Skeletal muscle tissue (tissue), 4 donors: ENCODE results near the gene RAB31. TPM values are rescaled to one million over a fixed set of nuclear protein-coding genes. Genes with fewer than 3 reads are reported as not detected.
A peak's percentile ranks its signal among the peaks of the same experiment; 100 is the strongest.

Experiments
- H3K27ac ChIP-seq: one replicate; pipeline ENCODE4 v1.7.0; 2013; ENCODE audit warnings: mild to moderate bottlenecking, low read depth, low read length, inconsistent platforms
- H3K27me3 ChIP-seq, 3 donors: one replicate each; pipeline ENCODE4 v1.7.0; 2013; ENCODE audit warnings: low read length in 3 of 3; ENCODE audit not compliant: control insufficient read depth in 3 of 3, insufficient read depth in 3 of 3
- H3K36me3 ChIP-seq, 3 donors: one replicate each; pipeline ENCODE4 v1.7.0; 2013; ENCODE audit warnings: low read length in 3 of 3; ENCODE audit not compliant: control insufficient read depth in 3 of 3, insufficient read depth in 3 of 3
- H3K4me1 ChIP-seq, 3 donors: one replicate each; pipeline ENCODE4 v1.7.0; 2013; ENCODE audit warnings: low read length in 3 of 3, mild to moderate bottlenecking in 3 of 3; ENCODE audit not compliant: control insufficient read depth in 3 of 3, insufficient read depth in 3 of 3
- H3K4me3 ChIP-seq, 3 donors: one replicate each; pipeline ENCODE4 v1.7.0; 2013; ENCODE audit warnings: low read length in 3 of 3
- H3K9ac ChIP-seq, 3 donors: one replicate each; pipeline ENCODE4 v1.7.0; 2013; ENCODE audit warnings: low read length in 3 of 3, mild to moderate bottlenecking in 3 of 3, moderate library complexity in 2 of 3, low read depth in 1 of 3
- H3K9me3 ChIP-seq, 3 donors: one replicate each; pipeline ENCODE4 v1.7.0; 2013; ENCODE audit warnings: low read length in 3 of 3; ENCODE audit not compliant: control insufficient read depth in 3 of 3
- total RNA-seq: library from RNA; depleted of rRNA; stranded (reverse); fragments of >200 nt; gene quantifications from one replicate; pipeline ENCODE4 v1.2.3, GENCODE V29; 2014
- donor health status: Osteomylitis.

Gene RAB31
- total RNA-seq, 1 donor from 2014 or later, result 16.7 TPM

DNA sequence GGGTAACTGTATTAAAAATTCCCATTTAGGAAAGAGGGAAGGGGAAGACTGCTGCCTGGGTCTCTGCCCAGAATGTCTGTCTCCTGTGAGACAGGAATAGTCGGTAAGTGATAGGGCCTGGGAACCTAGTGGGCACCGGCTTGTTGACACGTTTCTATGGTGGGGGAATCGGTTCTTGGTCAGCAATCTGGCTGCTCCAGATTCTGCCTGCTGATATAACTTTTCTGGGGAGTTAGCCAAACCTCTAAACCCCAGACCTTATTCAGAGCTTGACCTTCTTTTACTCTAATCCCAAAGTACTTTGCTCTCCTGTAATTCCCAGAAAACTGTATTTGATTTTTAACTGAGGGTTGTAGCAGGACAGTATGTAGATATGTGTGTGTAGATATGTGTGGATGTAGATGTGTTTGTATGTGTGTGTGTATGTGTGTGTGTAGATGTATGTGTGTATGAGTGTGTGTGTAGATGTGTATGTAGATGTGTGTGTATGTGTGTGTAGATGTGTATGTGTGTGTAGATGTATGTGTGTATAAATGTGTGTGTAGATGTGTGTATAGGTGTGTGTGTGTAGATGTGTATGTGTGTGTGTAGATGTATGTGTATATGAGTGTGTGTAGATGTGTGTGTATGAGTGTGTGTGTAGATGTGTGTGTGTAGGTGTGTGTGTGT is 115.8 kb downstream of the RAB31 start:
- Histone ChIP-seq H3K9ac (peak overlapping the region in 1 of 3 donors; percentile 10), H3K4me1 (peaks cover 27 to 41% (median 30%) of the 10 kb centered on the region in 3 donors), H3K36me3 (no peaks in the 10 kb centered on the region), H3K4me3 (peak overlapping the region in 1 of 3 donors; percentile 0), H3K27ac (peak overlapping the region; percentile 79), H3K9me3 (no peaks in the 10 kb centered on the region), H3K27me3 (no peaks in the 10 kb centered on the region)

DNA sequence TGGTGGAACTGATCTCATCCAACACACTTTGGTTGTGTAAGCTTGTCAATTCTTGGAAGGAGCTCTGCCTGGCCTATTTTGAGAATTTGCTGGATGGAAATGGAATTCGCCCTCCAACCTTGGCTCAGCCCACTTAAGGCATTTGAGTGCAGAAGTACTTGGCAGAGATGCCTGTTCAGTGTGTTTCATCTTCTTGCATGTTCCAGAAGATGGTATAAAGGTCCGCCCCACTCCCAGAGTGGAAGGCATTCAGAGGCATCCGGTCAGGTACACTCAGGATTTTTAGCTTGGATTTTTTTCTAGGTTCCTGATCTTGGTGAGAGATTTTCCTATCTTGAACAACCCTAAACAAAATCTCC is 116.4 kb downstream of the RAB31 start:
- peak overlapping the region in 1 of 3 donors; percentile 15 for H3K4me3 ChIP-seq
- peak overlapping the region; percentile 79 for H3K27ac ChIP-seq
- no peaks in the 10 kb centered on the region for H3K27me3 ChIP-seq
- no peaks in the 10 kb centered on the region for H3K9me3 ChIP-seq
- no peaks in the 10 kb centered on the region for H3K36me3 ChIP-seq
- peak overlapping the region in 2 of 3 donors; percentile 43 to 48 for H3K9ac ChIP-seq
- H3K4me1 ChIP-seq, result peaks cover 27 to 41% (median 30%) of the 10 kb centered on the region in 3 donors

DNA sequence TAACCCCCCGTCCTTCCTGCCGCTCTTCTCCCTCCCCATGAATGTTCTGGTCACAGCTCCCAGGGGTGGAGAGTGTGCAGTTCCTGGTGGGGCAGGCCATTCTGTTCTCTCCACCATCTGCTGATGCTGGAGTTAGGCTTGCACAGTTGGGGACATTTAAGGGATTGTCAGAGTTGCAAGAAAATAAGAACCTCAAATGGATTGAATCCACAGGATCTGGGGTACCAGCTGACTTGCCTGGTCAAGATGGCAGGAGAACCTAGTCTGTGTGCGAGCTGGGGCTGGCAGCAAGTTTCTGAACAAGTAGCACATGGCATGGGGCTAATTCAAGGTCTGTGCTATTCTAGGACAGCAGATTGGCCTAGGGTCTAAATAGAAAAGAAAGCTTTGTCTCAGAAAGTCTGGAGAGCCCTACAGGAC is 116.9 kb downstream of the RAB31 start:
- H3K9me3 ChIP-seq, result no peaks in the 10 kb centered on the region
- peak overlapping the region in 1 of 3 donors; percentile 15 for H3K4me3 ChIP-seq
- H3K27ac ChIP-seq, result peak overlapping the region; percentile 79
- no peaks in the 10 kb centered on the region for H3K36me3 ChIP-seq
- no peaks in the 10 kb centered on the region for H3K27me3 ChIP-seq
- peaks cover 27 to 41% (median 30%) of the 10 kb centered on the region in 3 donors for H3K4me1 ChIP-seq
- peak overlapping the region in 2 of 3 donors; percentile 43 to 48 for H3K9ac ChIP-seq

DNA sequence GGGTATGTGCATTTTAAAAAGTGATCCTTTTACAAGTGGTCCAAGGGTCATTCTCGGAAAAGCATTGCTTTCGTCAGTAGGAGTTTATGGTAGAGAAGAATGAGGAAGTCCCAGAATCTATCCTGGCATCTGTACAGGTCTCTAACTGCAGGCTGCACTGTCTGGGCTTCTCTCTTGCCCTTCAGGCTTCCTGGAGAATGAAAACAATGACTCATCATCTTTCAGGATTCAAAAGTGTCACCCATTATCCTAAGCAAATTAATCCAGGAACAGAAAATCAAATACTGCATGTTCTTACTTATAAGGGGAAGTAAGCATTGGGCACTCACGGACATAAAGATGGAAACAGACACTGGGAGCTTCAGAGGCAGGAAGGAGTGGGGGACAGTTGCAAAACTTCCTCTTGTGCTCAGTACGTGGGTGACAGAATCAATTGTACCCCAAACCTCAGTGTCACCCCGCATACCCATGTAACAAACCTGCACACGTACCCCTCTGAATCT is 117.5 kb downstream of the RAB31 start:
- no peak overlapping the region for H3K4me3 ChIP-seq
- no peaks in the 10 kb centered on the region for H3K27me3 ChIP-seq
- H3K9ac ChIP-seq, result no peak overlapping the region
- peaks cover 27 to 41% (median 30%) of the 10 kb centered on the region in 3 donors for H3K4me1 ChIP-seq
- H3K36me3 ChIP-seq, result no peaks in the 10 kb centered on the region
- H3K27ac ChIP-seq, result peak overlapping the region; percentile 79
- H3K9me3 ChIP-seq, result no peaks in the 10 kb centered on the region

DNA sequence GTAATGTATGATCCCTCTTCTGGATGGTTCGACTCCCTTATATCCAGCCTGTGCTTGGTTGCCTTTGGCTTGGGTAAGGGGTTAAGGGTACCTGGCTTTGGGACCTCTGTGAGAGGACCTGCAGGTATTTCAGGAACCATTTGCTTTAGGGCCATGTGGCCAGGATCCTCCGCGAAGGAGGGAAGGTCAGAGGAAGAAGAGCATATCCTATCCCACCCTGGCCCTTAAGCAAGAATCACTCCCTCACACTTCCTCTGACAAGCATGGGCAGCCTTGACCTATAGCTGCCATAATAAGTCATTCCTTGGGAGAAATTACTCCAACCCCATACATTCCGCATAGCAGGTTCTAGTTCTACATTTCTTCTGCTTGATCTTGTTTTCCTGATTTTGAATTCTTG is 118.6 kb downstream of the RAB31 start:
- H3K27ac ChIP-seq, result no peak overlapping the region
- peaks cover 27 to 46% (median 33%) of the 10 kb centered on the region in 3 donors for H3K4me1 ChIP-seq
- no peak overlapping the region for H3K4me3 ChIP-seq
- H3K9ac ChIP-seq, result no peak overlapping the region
- H3K27me3 ChIP-seq, result no peaks in the 10 kb centered on the region
- no peaks in the 10 kb centered on the region for H3K36me3 ChIP-seq
- no peaks in the 10 kb centered on the region for H3K9me3 ChIP-seq

DNA sequence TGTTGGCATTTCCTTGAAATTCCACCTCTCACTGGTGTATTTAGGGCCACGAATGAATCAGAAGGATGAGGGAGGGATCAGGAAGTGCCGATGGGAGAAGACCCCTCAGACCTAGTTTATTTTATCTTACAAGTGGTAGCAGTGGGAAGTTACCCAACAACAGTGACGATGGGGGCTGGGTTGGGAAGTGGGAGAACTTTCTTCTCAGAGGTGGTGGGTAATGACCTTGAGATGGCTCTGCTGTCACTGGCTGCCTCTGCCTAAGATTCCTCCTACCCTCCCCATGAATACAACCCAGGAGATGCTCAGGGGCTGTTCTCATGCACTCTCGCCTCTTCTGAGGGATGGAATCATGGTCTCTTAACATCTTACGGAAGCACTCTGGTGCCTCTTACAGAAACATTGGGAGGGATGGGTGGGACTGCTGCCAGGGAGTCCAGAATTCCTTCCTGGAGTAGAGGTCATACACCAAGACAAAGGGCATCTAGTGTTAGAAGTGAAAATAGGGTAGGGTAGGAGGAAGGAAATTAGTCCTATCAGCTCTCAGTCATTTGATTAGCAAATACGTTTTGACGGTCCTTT is 119.2 kb downstream of the RAB31 start:
- no peak overlapping the region for H3K4me3 ChIP-seq
- peaks cover 0 to 2% (median 0%) of the 10 kb centered on the region in 3 donors for H3K36me3 ChIP-seq
- H3K4me1 ChIP-seq, result peaks cover 31 to 49% (median 34%) of the 10 kb centered on the region in 3 donors
- H3K27me3 ChIP-seq, result no peaks in the 10 kb centered on the region
- H3K9me3 ChIP-seq, result no peaks in the 10 kb centered on the region
- H3K27ac ChIP-seq, result peak overlapping the region; percentile 51
- no peak overlapping the region for H3K9ac ChIP-seq

DNA sequence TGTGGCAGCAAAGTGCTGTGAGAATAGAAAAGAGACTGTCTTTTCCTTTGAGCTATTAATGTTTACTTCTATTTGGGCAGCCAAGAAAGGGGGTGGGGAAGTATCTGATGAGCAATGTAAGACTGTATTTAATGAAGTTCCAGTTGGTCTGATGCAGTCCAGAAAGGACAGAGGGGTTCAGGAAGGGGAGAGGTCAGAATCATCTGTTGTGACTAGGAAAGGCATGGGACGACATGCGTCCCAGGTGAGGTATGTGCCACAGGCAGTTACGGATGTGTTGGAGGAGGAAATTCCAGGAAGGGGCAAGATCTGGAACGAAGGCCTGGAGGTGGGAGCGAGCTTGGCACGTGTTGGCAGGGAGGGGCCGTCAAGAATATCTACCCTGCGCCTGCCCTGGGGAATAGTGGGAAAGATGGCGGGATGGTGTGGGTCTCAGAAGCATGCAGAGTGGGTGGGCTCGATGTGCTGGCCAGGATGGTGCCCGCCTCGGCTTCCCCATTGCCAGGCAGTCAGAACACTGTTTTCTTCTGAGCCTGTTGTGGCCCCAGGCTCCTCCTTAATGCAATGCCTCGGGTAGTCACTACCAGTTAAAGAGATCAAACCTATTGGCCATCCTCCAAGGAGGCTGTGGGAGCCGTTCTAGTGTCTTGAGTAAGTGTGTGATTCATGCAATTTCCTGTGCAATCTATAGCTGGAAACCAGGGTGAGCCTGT is 119.8 kb downstream of the RAB31 start:
- H3K9ac ChIP-seq, result no peak overlapping the region
- H3K4me1 ChIP-seq, result peaks cover 31 to 45% (median 34%) of the 10 kb centered on the region in 3 donors
- H3K36me3 ChIP-seq, result peaks cover 0 to 5% (median 0%) of the 10 kb centered on the region in 3 donors
- no peak overlapping the region for H3K4me3 ChIP-seq
- H3K9me3 ChIP-seq, result no peaks in the 10 kb centered on the region
- peak overlapping the region; percentile 51 for H3K27ac ChIP-seq
- no peaks in the 10 kb centered on the region for H3K27me3 ChIP-seq

DNA sequence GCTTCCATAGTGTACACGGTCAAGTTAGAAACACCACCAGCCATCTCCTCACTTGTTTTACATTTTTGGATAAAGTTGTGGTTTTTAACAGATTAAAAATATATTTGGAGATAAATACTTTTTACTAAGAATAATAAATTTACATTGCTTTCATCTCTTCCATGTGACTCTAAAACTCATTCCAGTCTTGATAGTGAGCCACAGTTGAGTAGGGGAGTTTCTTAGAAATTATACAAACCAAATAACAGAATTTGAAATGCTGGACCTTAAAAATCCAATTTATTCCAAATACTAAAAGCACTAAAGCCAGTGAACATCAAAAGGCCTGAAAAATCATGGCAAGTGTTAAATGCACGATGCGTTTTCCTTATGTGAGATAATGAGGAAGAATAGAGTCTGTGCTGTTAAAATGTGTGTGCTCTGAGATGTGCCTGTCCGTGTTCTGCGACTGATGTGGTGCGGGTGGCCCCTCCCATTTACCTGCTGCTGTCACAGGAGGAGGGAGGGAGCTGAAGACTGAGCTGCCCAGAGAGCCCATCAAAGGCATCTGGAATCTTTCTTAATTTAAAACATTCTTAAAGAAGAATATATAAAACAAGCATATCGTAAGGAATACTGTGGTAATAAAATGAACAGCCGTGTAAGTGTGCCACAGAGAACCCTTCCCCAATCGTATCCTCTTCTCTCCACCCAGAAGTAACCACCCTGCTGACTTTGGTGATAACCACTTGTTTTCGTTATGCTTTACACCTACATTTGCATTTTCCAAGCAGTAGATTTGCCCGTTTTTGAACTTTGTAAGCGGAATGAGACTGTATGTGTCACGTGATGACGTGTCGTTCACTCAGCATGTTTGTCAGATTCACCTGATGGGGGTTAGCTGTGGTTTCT is 120.7 kb downstream of the RAB31 start:
- Histone ChIP-seq H3K36me3 (peaks cover 0 to 5% (median 0%) of the 10 kb centered on the region in 3 donors), H3K4me1 (peaks cover 26 to 38% (median 28%) of the 10 kb centered on the region in 3 donors), H3K9ac (no peak overlapping the region), H3K27ac (no peak overlapping the region), H3K9me3 (no peaks in the 10 kb centered on the region), H3K27me3 (no peaks in the 10 kb centered on the region), H3K4me3 (no peak overlapping the region)

DNA sequence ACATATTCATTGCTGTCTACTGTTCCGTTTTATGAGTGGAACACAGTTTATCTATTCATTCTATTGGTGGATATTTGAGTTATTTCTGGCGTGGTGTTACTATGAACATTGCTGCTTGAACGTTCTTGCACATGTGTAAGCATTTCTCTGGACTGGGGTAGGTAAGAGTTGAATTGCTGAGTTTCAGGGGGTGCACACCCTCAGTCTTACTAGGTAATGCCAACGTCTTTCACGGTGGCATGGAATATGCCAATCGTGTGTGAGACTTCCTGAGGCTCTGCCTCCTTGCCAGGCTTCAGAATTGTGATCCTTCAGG is 121.3 kb downstream of the RAB31 start:
- Histone ChIP-seq H3K27me3 (no peaks in the 10 kb centered on the region), H3K9me3 (no peaks in the 10 kb centered on the region), H3K27ac (no peak overlapping the region), H3K9ac (no peak overlapping the region), H3K4me1 (peaks cover 20 to 32% (median 24%) of the 10 kb centered on the region in 3 donors), H3K4me3 (no peak overlapping the region), H3K36me3 (peaks cover 0 to 5% (median 0%) of the 10 kb centered on the region in 3 donors)
